ENCODE results near the gene SOD1. TPM values are rescaled to one million over a fixed set of nuclear protein-coding genes. Genes with fewer than 3 reads are reported as not detected.

Gene SOD1
- total and polyA plus RNA-seq, 2 donors (not counting 3 experiments of a cell fraction or from before 2014, with no cell fraction given), result 198 to 268 TPM

DNA sequence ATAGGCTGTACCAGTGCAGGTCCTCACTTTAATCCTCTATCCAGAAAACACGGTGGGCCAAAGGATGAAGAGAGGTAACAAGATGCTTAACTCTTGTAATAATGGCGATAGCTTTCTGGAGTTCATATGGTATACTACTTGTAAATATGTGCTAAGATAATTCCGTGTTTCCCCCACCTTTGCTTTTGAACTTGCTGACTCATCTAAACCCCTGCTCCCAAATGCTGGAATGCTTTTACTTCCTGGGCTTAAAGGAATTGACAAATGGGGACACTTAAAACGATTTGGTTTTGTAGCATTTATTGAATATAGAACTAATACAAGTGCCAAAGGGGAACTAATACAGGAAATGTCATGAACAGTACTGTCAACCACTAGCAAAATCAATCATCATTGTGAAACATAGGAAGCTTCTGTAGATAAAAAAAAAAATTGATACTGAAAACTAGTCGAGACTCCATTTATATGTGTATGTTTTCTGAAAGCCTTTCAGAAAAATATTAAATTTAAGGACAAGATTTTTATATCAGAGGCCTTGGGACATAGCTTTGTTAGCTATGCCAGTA, 7.0 kb downstream of the SOD1 start:
- no peak for FAIRE-seq
- H3K4me3 ChIP-seq (replicated peaks in 1 of 3; ENCODE audit: insufficient read depth in 1 of 3, low read depth in 1 of 3, low read length in 3 of 3), result no peak overlapping the region
- intact Hi-C loops (cut with micrococcal nuclease) (no loop called here), dilution Hi-C loops (cut with MboI; ENCODE audit: extremely low pct_ligation_motif_present, low sequenced_read_pairs) (no loop called here)
- H3K27me3 ChIP-seq (ENCODE audit: control insufficient read depth in 2 of 2, insufficient read depth in 2 of 2, low read length in 2 of 2), result no peaks in the 10 kb centered on the region
- peaks cover 5 to 13% of the 10 kb centered on the region in 2 experiments for H3K36me3 ChIP-seq (ENCODE audit: control insufficient read depth in 2 of 2, extremely low read depth in 1 of 2, insufficient read depth in 2 of 2, low read length in 2 of 2)
- H3K9me3 ChIP-seq (replicated peaks; ENCODE audit: control insufficient read depth, insufficient read depth, low read length), result no peaks in the 10 kb centered on the region
- H3K79me2 ChIP-seq (ENCODE audit: control insufficient read depth, insufficient read depth, low read length), result peaks cover 27% of the 10 kb centered on the region
- H3K9ac ChIP-seq (replicated peaks; ENCODE audit: extremely low read depth, insufficient read depth, low read length), result no peak overlapping the region
- H4K20me1 ChIP-seq (replicated peaks; ENCODE audit: control insufficient read depth, extremely low read depth, insufficient read depth, low read length), result no peaks in the 10 kb centered on the region
- CTCF ChIA-PET, result no interaction called here
- BruUV-seq (replicated peaks), result no TSS peak
- no peaks in the 10 kb centered on the region for H3K9me1 ChIP-seq (replicated peaks; ENCODE audit: control insufficient read depth, extremely low read depth, insufficient read depth, low read length)
- POLR2A ChIA-PET, result no interaction called here
- H3K27ac ChIP-seq (ENCODE audit: insufficient read depth, low read depth, low read length), result no peak overlapping the region
- no peak overlapping the region for H2AFZ ChIP-seq (ENCODE audit: low read depth, low read length)
- DNase-seq (ENCODE audit: low read depth, low spot score), result no peak
- peaks cover 13% of the 10 kb centered on the region for H3K4me1 ChIP-seq (ENCODE audit: control insufficient read depth, extremely low read depth, insufficient read depth, low read length)
- TF ChIP-seq POLR2AphosphoS5 (IDR thresholded peaks at IDR 0.05; ENCODE audit: insufficient read depth, low read depth, low read length) (no peak), MYC (IDR thresholded peaks at IDR 0.05; ENCODE audit: low read depth, low read length) (no peak), EZH2 (IDR thresholded peaks at IDR 0.05; ENCODE audit: borderline replicate concordance, low read depth, low read length, severe bottlenecking) (no peak), POLR2A (IDR thresholded peaks at IDR 0.05; ENCODE audit: low read depth, low read length) (no peak), GATA2 (IDR thresholded peaks at IDR 0.05; ENCODE audit: insufficient read depth, insufficient read length, low read depth, low read length) (no peak), FOS (IDR thresholded peaks at IDR 0.05; ENCODE audit: borderline replicate concordance, insufficient read depth, low read length) (no peak), JUN (IDR thresholded peaks at IDR 0.05; ENCODE audit: borderline replicate concordance, insufficient read depth, insufficient read length, low read depth) (no peak)
- TF ChIP-seq, protein P1, sequence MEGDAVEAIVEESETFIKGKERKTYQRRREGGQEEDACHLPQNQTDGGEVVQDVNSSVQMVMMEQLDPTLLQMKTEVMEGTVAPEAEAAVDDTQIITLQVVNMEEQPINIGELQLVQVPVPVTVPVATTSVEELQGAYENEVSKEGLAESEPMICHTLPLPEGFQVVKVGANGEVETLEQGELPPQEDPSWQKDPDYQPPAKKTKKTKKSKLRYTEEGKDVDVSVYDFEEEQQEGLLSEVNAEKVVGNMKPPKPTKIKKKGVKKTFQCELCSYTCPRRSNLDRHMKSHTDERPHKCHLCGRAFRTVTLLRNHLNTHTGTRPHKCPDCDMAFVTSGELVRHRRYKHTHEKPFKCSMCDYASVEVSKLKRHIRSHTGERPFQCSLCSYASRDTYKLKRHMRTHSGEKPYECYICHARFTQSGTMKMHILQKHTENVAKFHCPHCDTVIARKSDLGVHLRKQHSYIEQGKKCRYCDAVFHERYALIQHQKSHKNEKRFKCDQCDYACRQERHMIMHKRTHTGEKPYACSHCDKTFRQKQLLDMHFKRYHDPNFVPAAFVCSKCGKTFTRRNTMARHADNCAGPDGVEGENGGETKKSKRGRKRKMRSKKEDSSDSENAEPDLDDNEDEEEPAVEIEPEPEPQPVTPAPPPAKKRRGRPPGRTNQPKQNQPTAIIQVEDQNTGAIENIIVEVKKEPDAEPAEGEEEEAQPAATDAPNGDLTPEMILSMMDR (IDR thresholded peaks at IDR 0.05; ENCODE audit: extremely low read depth in 1 of 2, insufficient read depth in 1 of 2, low read depth in 1 of 2, low read length in 2 of 2), result no peak
- TF ChIP-seq, protein P2, sequence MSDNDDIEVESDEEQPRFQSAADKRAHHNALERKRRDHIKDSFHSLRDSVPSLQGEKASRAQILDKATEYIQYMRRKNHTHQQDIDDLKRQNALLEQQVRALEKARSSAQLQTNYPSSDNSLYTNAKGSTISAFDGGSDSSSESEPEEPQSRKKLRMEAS (IDR thresholded peaks at IDR 0.05; ENCODE audit: insufficient read depth, insufficient read length), result no peak
- no peak overlapping the region for H3K4me2 ChIP-seq (ENCODE audit: insufficient read depth, low read length)

All from endothelial cell of umbilical vein (primary cell).